ENCODE results near the gene SYF2.

SYF2 gene

GRCh38 chr1:25255706-25256577, 23.6 kb upstream of the SYF2 start:
- no peaks in the 10 kb centered on the region for H3K9me3 ChIP-seq (ENCODE audit: control insufficient read depth, insufficient read depth, low read depth, low read length)
- no peak overlapping the region for H3K27ac ChIP-seq (ENCODE audit: extremely low read depth, low read depth, low read length)
- CTCF ChIA-PET, result no interaction called here
- no peaks in the 10 kb centered on the region for H3K36me3 ChIP-seq (ENCODE audit: control insufficient read depth in 2 of 2, insufficient read depth in 1 of 2, low read length in 2 of 2)
- TF ChIP-seq, protein P1, sequence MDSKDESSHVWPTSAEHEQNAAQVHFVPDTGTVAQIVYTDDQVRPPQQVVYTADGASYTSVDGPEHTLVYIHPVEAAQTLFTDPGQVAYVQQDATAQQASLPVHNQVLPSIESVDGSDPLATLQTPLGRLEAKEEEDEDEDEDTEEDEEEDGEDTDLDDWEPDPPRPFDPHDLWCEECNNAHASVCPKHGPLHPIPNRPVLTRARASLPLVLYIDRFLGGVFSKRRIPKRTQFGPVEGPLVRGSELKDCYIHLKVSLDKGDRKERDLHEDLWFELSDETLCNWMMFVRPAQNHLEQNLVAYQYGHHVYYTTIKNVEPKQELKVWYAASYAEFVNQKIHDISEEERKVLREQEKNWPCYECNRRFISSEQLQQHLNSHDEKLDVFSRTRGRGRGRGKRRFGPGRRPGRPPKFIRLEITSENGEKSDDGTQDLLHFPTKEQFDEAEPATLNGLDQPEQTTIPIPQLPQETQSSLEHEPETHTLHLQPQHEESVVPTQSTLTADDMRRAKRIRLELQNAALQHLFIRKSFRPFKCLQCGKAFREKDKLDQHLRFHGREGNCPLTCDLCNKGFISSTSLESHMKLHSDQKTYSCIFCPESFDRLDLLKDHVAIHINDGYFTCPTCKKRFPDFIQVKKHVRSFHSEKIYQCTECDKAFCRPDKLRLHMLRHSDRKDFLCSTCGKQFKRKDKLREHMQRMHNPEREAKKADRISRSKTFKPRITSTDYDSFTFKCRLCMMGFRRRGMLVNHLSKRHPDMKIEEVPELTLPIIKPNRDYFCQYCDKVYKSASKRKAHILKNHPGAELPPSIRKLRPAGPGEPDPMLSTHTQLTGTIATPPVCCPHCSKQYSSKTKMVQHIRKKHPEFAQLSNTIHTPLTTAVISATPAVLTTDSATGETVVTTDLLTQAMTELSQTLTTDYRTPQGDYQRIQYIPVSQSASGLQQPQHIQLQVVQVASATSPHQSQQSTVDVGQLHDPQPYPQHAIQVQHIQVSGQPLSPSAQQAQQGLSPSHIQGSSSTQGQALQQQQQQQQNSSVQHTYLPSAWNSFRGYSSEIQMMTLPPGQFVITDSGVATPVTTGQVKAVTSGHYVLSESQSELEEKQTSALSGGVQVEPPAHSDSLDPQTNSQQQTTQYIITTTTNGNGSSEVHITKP (tag by site-specific recombination; IDR thresholded peaks at IDR 0.05), result no peak
- TF ChIP-seq ZNF423 (tag by site-specific recombination; IDR thresholded peaks at IDR 0.05) (no peak), GFI1B (tag by site-specific recombination; IDR thresholded peaks at IDR 0.05) (no peak), ZNF48 (tag by site-specific recombination; IDR thresholded peaks at IDR 0.05) (no peak), GLI2 (tag by site-specific recombination; IDR thresholded peaks at IDR 0.05; ENCODE audit: borderline replicate concordance, low read depth) (no peak), SP3 (tag by site-specific recombination; IDR thresholded peaks at IDR 0.05) (no peak), ZNF677 (tag by site-specific recombination; IDR thresholded peaks at IDR 0.05) (no peak), ZNF16 (tag by site-specific recombination; IDR thresholded peaks at IDR 0.05; ENCODE audit: low read depth) (no peak), ZNF623 (tag by site-specific recombination; IDR thresholded peaks at IDR 0.05) (no peak), KLF7 (tag by site-specific recombination; IDR thresholded peaks at IDR 0.05; ENCODE audit: borderline replicate concordance) (no peak)
- TF ChIP-seq, protein P2, sequence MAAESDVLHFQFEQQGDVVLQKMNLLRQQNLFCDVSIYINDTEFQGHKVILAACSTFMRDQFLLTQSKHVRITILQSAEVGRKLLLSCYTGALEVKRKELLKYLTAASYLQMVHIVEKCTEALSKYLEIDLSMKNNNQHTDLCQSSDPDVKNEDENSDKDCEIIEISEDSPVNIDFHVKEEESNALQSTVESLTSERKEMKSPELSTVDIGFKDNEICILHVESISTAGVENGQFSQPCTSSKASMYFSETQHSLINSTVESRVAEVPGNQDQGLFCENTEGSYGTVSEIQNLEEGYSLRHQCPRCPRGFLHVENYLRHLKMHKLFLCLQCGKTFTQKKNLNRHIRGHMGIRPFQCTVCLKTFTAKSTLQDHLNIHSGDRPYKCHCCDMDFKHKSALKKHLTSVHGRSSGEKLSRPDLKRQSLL (tag by site-specific recombination; IDR thresholded peaks at IDR 0.05), result no peak
- no peak overlapping the region for H3K4me3 ChIP-seq (ENCODE audit: low read depth, low read length)
- H3K4me1 ChIP-seq (ENCODE audit: control insufficient read depth, insufficient read depth, low read length), result no peaks in the 10 kb centered on the region
- POLR2A ChIA-PET, result interaction anchor here (0.6 to 3.3 kb wide), 3 partner anchors 8 to 38 kb away, joined by 3 to 21 read pairs (median 5); partner anchors contain the start of gene RSRP1

GRCh38 chr1:25253911-25254310, 21.6 kb upstream of the SYF2 start:
- ChIA-PET CTCF (interaction anchor here (0.6 to 1.4 kb wide), 3 partner anchors 263 to 544 kb away, joined by 3 read pairs; no protein-coding TSS in a partner anchor), POLR2A (interaction anchor here (0.7 to 1.2 kb wide), 2 partner anchors 14 to 22 kb away, joined by 3 to 4 read pairs; partner anchors contain the start of gene SYF2)
- no peaks in the 10 kb centered on the region for H3K36me3 ChIP-seq (ENCODE audit: control insufficient read depth in 2 of 2, insufficient read depth in 1 of 2, low read length in 2 of 2)
- TF ChIP-seq, protein P3, sequence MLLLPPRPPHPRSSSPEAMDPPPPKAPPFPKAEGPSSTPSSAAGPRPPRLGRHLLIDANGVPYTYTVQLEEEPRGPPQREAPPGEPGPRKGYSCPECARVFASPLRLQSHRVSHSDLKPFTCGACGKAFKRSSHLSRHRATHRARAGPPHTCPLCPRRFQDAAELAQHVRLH (tag by site-specific recombination; IDR thresholded peaks at IDR 0.05), result no peak
- TF ChIP-seq ZNF561 (tag by site-specific recombination; IDR thresholded peaks at IDR 0.05; ENCODE audit: borderline replicate concordance), result no peak
- peak; percentile 85; the same call in 1 of the 2 replicates for TF ChIP-seq TRIM28 (IDR thresholded peaks at IDR 0.05; ENCODE audit: borderline replicate concordance, low read length)
- 0 out of 2 replicates have a peak, but pooled peaks have one; percentile 34 for TF ChIP-seq ZEB2 (tag by site-specific recombination; IDR thresholded peaks at IDR 0.05)
- no peak for TF ChIP-seq ZNF433 (tag by site-specific recombination; IDR thresholded peaks at IDR 0.05; ENCODE audit: low read depth)
- TF ChIP-seq ZIC2 (tag by site-specific recombination; IDR thresholded peaks at IDR 0.05), result peak; percentile 36; the same call in 1 of the 2 replicates
- H3K4me3 ChIP-seq (ENCODE audit: low read depth, low read length), result no peak overlapping the region
- no peaks in the 10 kb centered on the region for H3K4me1 ChIP-seq (ENCODE audit: control insufficient read depth, insufficient read depth, low read length)
- no peak overlapping the region for H3K27ac ChIP-seq (ENCODE audit: extremely low read depth, low read depth, low read length)
- H3K9me3 ChIP-seq (ENCODE audit: control insufficient read depth, insufficient read depth, low read depth, low read length), result no peaks in the 10 kb centered on the region

Data from HEK293 (cell line).